Measurements from ENCODE around the gene PPM1A.

PPM1A gene

DNA sequence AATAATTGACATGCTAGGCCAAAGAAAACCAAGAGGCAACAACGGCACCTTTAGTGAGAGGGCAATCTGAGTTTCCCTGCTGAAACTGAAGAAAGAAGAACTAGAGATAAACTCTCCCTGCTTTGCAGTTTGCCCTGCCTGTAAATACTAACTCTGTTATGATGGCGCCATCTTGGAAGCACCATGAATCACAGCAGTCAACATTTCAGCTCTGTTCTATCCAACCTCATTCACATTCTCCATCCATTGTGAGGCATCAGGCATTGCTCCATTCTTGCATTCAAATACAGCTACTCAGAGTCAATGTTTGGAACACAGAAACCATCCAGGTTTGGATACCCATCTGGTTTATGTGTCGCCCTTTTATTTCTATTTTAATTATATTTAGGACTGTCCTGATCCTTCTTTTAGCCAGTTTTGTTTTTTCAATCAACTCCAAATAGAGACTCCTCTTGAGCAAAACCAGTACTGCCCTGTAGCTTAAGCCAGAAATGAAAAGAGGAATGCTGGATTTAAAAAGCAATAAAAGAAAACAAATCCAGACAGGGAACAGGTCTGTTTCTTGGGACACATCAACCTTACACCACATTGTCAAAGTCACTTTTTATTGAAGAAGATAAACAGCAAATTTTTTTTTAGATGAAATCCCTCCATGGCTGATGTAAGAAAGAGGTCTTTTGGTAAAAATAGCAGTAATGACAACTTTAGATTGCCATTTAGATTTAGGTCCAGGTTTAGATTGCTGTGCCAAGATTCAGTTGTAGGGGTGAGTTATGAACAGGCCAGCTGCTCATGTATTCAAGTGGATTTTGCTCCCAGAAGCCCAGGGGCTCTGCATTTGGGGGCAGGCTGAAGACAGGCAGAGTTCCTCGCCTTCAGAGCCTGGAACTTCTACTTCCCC is 33.3 kb upstream of the PPM1A start:
- H3F3A ChIP-seq (ENCODE audit: insufficient read depth), result no peaks in the 10 kb centered on the region
- H3K4me2 ChIP-seq (ENCODE audit: low read depth, low read length, poor library complexity, severe bottlenecking), result no peak overlapping the region
- H3K79me2 ChIP-seq (ENCODE audit: insufficient read depth, low read length), result no peaks in the 10 kb centered on the region
- H3K36me3 ChIP-seq (ENCODE audit: low read length), result no peaks in the 10 kb centered on the region
- no peak overlapping the region for H3K4me3 ChIP-seq (ENCODE audit: insufficient read depth, low read length, poor library complexity, severe bottlenecking)
- no peaks in the 10 kb centered on the region for H4K20me1 ChIP-seq (ENCODE audit: low read depth, low read length)
- H3K9me3 ChIP-seq (ENCODE audit: insufficient read depth, low read length), result no peaks in the 10 kb centered on the region
- no peaks in the 10 kb centered on the region for H3K9me2 ChIP-seq (replicated peaks; ENCODE audit: insufficient read depth, low read length)
- no peak for TF ChIP-seq CTCF (IDR thresholded peaks at IDR 0.05; ENCODE audit: insufficient read depth, low read length, poor library complexity, severe bottlenecking)
- TF ChIP-seq EZH2phosphoT487 (conservative IDR thresholded peaks at IDR 0.05; ENCODE audit: low read length), result no peak
- H3K9ac ChIP-seq (ENCODE audit: low read length), result no peak overlapping the region
- H3K27ac ChIP-seq (ENCODE audit: low read depth, low read length), result no peak overlapping the region
- H2AFZ ChIP-seq (ENCODE audit: low read depth, low read length, severe bottlenecking), result no peak overlapping the region
- no peaks in the 10 kb centered on the region for H3K27me3 ChIP-seq (ENCODE audit: low read length)

- TF ChIP-seq EZH2phosphoT487 (conservative IDR thresholded peaks at IDR 0.05; ENCODE audit: low read length) (no peak), CTCF (IDR thresholded peaks at IDR 0.05; ENCODE audit: insufficient read depth, low read length, poor library complexity, severe bottlenecking) (no peak)
- no peaks in the 10 kb centered on the region for H3K27me3 ChIP-seq (ENCODE audit: low read length)
Measured at GRCh38 chr14:60217713-60218112, 31.3 kb upstream of the PPM1A start.

GRCh38 chr14:60220084-60220483 is 28.9 kb upstream of the PPM1A start:
- Histone ChIP-seq H3K9me2 (replicated peaks; ENCODE audit: insufficient read depth, low read length) (no peaks in the 10 kb centered on the region), H3K4me2 (ENCODE audit: low read depth, low read length, poor library complexity, severe bottlenecking) (no peak overlapping the region), H3K27me3 (ENCODE audit: low read length) (no peaks in the 10 kb centered on the region)

More at GRCh38 chr14:60217713-60218112, 31.3 kb upstream of the PPM1A start:
- H3K36me3 ChIP-seq (ENCODE audit: low read length), result no peaks in the 10 kb centered on the region
- no peaks in the 10 kb centered on the region for H3K9me2 ChIP-seq (replicated peaks; ENCODE audit: insufficient read depth, low read length)
- H3K4me3 ChIP-seq (ENCODE audit: insufficient read depth, low read length, poor library complexity, severe bottlenecking), result no peak overlapping the region
- no peak overlapping the region for H3K27ac ChIP-seq (ENCODE audit: low read depth, low read length)
- no peaks in the 10 kb centered on the region for H3K9me3 ChIP-seq (ENCODE audit: insufficient read depth, low read length)
- H3K4me2 ChIP-seq (ENCODE audit: low read depth, low read length, poor library complexity, severe bottlenecking), result no peak overlapping the region
- H2AFZ ChIP-seq (ENCODE audit: low read depth, low read length, severe bottlenecking), result no peak overlapping the region
- no peaks in the 10 kb centered on the region for H4K20me1 ChIP-seq (ENCODE audit: low read depth, low read length)
- H3F3A ChIP-seq (ENCODE audit: insufficient read depth), result no peaks in the 10 kb centered on the region
- H3K9ac ChIP-seq (ENCODE audit: low read length), result no peak overlapping the region
- no peaks in the 10 kb centered on the region for H3K79me2 ChIP-seq (ENCODE audit: insufficient read depth, low read length)

More at GRCh38 chr14:60220084-60220483, 28.9 kb upstream of the PPM1A start:
- H3K9me3 ChIP-seq (ENCODE audit: insufficient read depth, low read length), result no peaks in the 10 kb centered on the region
- H3K9ac ChIP-seq (ENCODE audit: low read length), result no peak overlapping the region
- H3F3A ChIP-seq (ENCODE audit: insufficient read depth), result no peaks in the 10 kb centered on the region
- H3K36me3 ChIP-seq (ENCODE audit: low read length), result no peaks in the 10 kb centered on the region
- H4K20me1 ChIP-seq (ENCODE audit: low read depth, low read length), result no peaks in the 10 kb centered on the region
- no peak overlapping the region for H3K4me3 ChIP-seq (ENCODE audit: insufficient read depth, low read length, poor library complexity, severe bottlenecking)
- TF ChIP-seq CTCF (IDR thresholded peaks at IDR 0.05; ENCODE audit: insufficient read depth, low read length, poor library complexity, severe bottlenecking), result no peak
- no peak for TF ChIP-seq EZH2phosphoT487 (conservative IDR thresholded peaks at IDR 0.05; ENCODE audit: low read length)
- H2AFZ ChIP-seq (ENCODE audit: low read depth, low read length, severe bottlenecking), result no peak overlapping the region
- H3K27ac ChIP-seq (ENCODE audit: low read depth, low read length), result no peak overlapping the region
- no peaks in the 10 kb centered on the region for H3K79me2 ChIP-seq (ENCODE audit: insufficient read depth, low read length)
